Progenitor cell of endocrine pancreas (in vitro differentiated cells): ENCODE data around the gene UBE2K. TPM values are rescaled to one million over a fixed set of nuclear protein-coding genes. Genes with fewer than 3 reads are reported as not detected.
"Not testable (repeated sequence)": the region's sequence is repeated elsewhere in the genome, so short reads cannot be mapped to it uniquely, and the experiment has no call there.

Experiments
- DNase-seq: peaks from one replicate; pipeline ENCODE4 v3.0.0; 2021; ENCODE audit warnings: low spot score; ENCODE audit not compliant: unreplicated experiment
- H3K27ac Mint-ChIP-seq: 2 replicates; pipeline ENCODE4 v1.8.0; 2021; ENCODE audit warnings: mild to moderate bottlenecking, moderate library complexity, mixed read lengths
- H3K27me3 Mint-ChIP-seq: 2 replicates; pipeline ENCODE4 v1.8.0; 2021; ENCODE audit warnings: mixed read lengths
- H3K36me3 Mint-ChIP-seq: 2 replicates; pipeline ENCODE4 v1.8.0; 2022; ENCODE audit warnings: mixed read lengths; ENCODE audit not compliant: insufficient read depth
- H3K4me1 Mint-ChIP-seq: 2 replicates; pipeline ENCODE4 v1.8.0; 2021; ENCODE audit warnings: low read depth, mixed read lengths
- H3K4me3 Mint-ChIP-seq: 2 replicates; pipeline ENCODE4 v1.8.0; 2021; ENCODE audit warnings: low read depth, mild to moderate bottlenecking, moderate library complexity, mixed read lengths
- H3K9me3 Mint-ChIP-seq: 2 replicates; pipeline ENCODE4 v1.8.0; 2021; ENCODE audit warnings: low read depth, mixed read lengths
- CTCF ChIP-seq: fragments of 200-600 bp; sonication (generic); IDR thresholded peaks from one replicate; pipeline ENCODE4 v1.5.0; 2021; ENCODE audit warnings: antibody characterized with exemption, mild to moderate bottlenecking; ENCODE audit not compliant: unreplicated experiment
- total RNA-seq: library from RNA; stranded (reverse); gene quantifications from 2 replicates; pipeline ENCODE4 v1.2.1, GENCODE V29; 2021

UBE2K gene
- total RNA-seq, 1 donor from 2014 or later = 110 TPM

- H3K27me3 Mint-ChIP-seq = no peaks in the 10 kb centered on the region
- peaks cover 28% of the 10 kb centered on the region for H3K4me1 Mint-ChIP-seq
- no peak for DNase-seq
- peak overlapping the region; percentile 71 for H3K27ac Mint-ChIP-seq
- H3K36me3 Mint-ChIP-seq = peaks cover 5% of the 10 kb centered on the region
- TF ChIP-seq CTCF = no peak
- H3K4me3 Mint-ChIP-seq = peak overlapping the region; percentile 100
- no peaks in the 10 kb centered on the region for H3K9me3 Mint-ChIP-seq
Observed at GRCh38 chr4:39699687-39700409, 1.9 kb downstream of the UBE2K start.

- no peak for DNase-seq
- Mint-ChIP-seq H3K27ac (peak overlapping the region; percentile 71), H3K9me3 (no peaks in the 10 kb centered on the region), H3K4me3 (peak overlapping the region; percentile 100), H3K36me3 (peaks cover 7% of the 10 kb centered on the region), H3K4me1 (peaks cover 28% of the 10 kb centered on the region), H3K27me3 (no peaks in the 10 kb centered on the region)
- no peak for TF ChIP-seq CTCF
Observed at GRCh38 chr4:39700554-39700953, 2.6 kb downstream of the UBE2K start.

GRCh38 chr4:39702716-39703115 is 4.8 kb downstream of the UBE2K start:
- no peaks in the 10 kb centered on the region for H3K27me3 Mint-ChIP-seq
- no peaks in the 10 kb centered on the region for H3K9me3 Mint-ChIP-seq
- H3K4me1 Mint-ChIP-seq = peaks cover 20% of the 10 kb centered on the region
- H3K27ac Mint-ChIP-seq = peak overlapping the region; percentile 41
- TF ChIP-seq CTCF = no peak
- no peak overlapping the region for H3K4me3 Mint-ChIP-seq
- peaks cover 9% of the 10 kb centered on the region for H3K36me3 Mint-ChIP-seq
- no peak for DNase-seq

GRCh38 chr4:39704789-39705188 is 6.9 kb downstream of the UBE2K start:
- not testable (repeated sequence) for H3K4me3 Mint-ChIP-seq, H3K27ac Mint-ChIP-seq, DNase-seq, H3K27me3 Mint-ChIP-seq, H3K9me3 Mint-ChIP-seq
- peaks cover 12% of the 10 kb centered on the region for H3K36me3 Mint-ChIP-seq
- H3K4me1 Mint-ChIP-seq = peaks cover 30% of the 10 kb centered on the region

- DNase-seq = no peak
- Mint-ChIP-seq H3K27ac (peak overlapping the region; percentile 71), H3K9me3 (no peaks in the 10 kb centered on the region), H3K36me3 (peaks cover 12% of the 10 kb centered on the region), H3K4me1 (peaks cover 25% of the 10 kb centered on the region), H3K27me3 (no peaks in the 10 kb centered on the region), H3K4me3 (no peak overlapping the region)
- TF ChIP-seq CTCF = no peak
Observed at GRCh38 chr4:39706334-39706733, 8.4 kb downstream of the UBE2K start.
